Renal cortical epithelial cell (primary cell): ENCODE results near the gene ALDH1A2. TPM values are rescaled to one million over a fixed set of nuclear protein-coding genes. Genes with fewer than 3 reads are reported as not detected.
"Not testable (repeated sequence)": the region's sequence is repeated elsewhere in the genome, so short reads cannot be mapped to it uniquely, and the experiment has no call there.

Experiments used
- DNase-seq: peaks from one replicate; pipeline ENCODE4 v3.0.0-alpha.2; 2011; ENCODE audit warnings: low read depth
- total RNA-seq: library from RNA; depleted of rRNA; stranded (reverse); fragments of >200 nt; gene quantifications from 2 replicates; pipeline ENCODE4 v1.2.3, GENCODE V29; 2014

The ALDH1A2 gene
- 23.1 and 26.8 TPM in 2 replicates for total RNA-seq

- no peak for DNase-seq
These were observed at the start of gene ALDH1A2 for GRCh38 chr15:58065445-58066041. ALDH1A2 (minus strand) TSS chr15:58065711; CDS start chr15:58065650, 61 bp downstream.

GRCh38 chr15:58114812-58115211 is 49.3 kb upstream of the ALDH1A2 start:
- no peak for DNase-seq

- DNase-seq: no peak
These were observed 48.9 kb upstream of the ALDH1A2 start for GRCh38 chr15:58114388-58114787.

- peak; percentile 4 for DNase-seq
These were observed 47.8 kb upstream of the ALDH1A2 start for GRCh38 chr15:58113358-58113757.

- DNase-seq: no peak
These were observed 46.2 kb upstream of the ALDH1A2 start for GRCh38 chr15:58111718-58112104.

GRCh38 chr15:58110999-58111717 is 45.6 kb upstream of the ALDH1A2 start:
- DNase-seq: no peak

GRCh38 chr15:58109419-58109818 is 43.9 kb upstream of the ALDH1A2 start:
- no peak for DNase-seq

GRCh38 chr15:58108117-58108516 is 42.6 kb upstream of the ALDH1A2 start:
- DNase-seq: no peak

GRCh38 chr15:58103482-58103881 is 38.0 kb upstream of the ALDH1A2 start:
- DNase-seq: no peak

GRCh38 chr15:58096529-58097084 is 31.1 kb upstream of the ALDH1A2 start:
- no peak for DNase-seq

GRCh38 chr15:58095415-58095814 is 29.9 kb upstream of the ALDH1A2 start:
- no peak for DNase-seq

GRCh38 chr15:58087871-58088270 is 22.4 kb upstream of the ALDH1A2 start:
- no peak for DNase-seq

GRCh38 chr15:58086491-58086890 is 21.0 kb upstream of the ALDH1A2 start:
- no peak for DNase-seq

GRCh38 chr15:58083526-58083925 is 18.0 kb upstream of the ALDH1A2 start:
- DNase-seq: no peak

- no peak for DNase-seq
These were observed 16.4 kb upstream of the ALDH1A2 start for GRCh38 chr15:58081891-58082290.

GRCh38 chr15:58081456-58081855 is 15.9 kb upstream of the ALDH1A2 start:
- DNase-seq: no peak

- not testable (repeated sequence) for DNase-seq
These were observed 15.4 kb upstream of the ALDH1A2 start for GRCh38 chr15:58080959-58081358.

GRCh38 chr15:58080398-58080797 is 14.9 kb upstream of the ALDH1A2 start:
- DNase-seq: no peak

GRCh38 chr15:58078591-58078990 is 13.1 kb upstream of the ALDH1A2 start:
- DNase-seq: no peak

- DNase-seq: peak; percentile 47
These were observed 11.9 kb upstream of the ALDH1A2 start for GRCh38 chr15:58077427-58077826.

GRCh38 chr15:58074452-58074851 is 8.9 kb upstream of the ALDH1A2 start:
- no peak for DNase-seq

- DNase-seq: peak; percentile 47
These were observed 5.4 kb upstream of the ALDH1A2 start for GRCh38 chr15:58070801-58071418.

- no peak for DNase-seq
These were observed 3.5 kb upstream of the ALDH1A2 start for GRCh38 chr15:58069008-58069407.
